Mucosa of rectum (tissue), 2 donors: ENCODE data around the gene LRRC9.
"Not testable (repeated sequence)": the region's sequence is repeated elsewhere in the genome, so short reads cannot be mapped to it uniquely, and the experiment has no call there.

Experiments
- H3K27ac ChIP-seq, 2 donors: one replicate each; pipeline ENCODE4 v1.7.0; 2013; ENCODE audit warnings: inconsistent platforms in 2 of 2, low read depth in 2 of 2, low read length in 2 of 2
- H3K27me3 ChIP-seq, 2 donors: one replicate each; pipeline ENCODE4 v1.7.0; 2013; ENCODE audit warnings: low read length in 2 of 2; ENCODE audit not compliant: control insufficient read depth in 2 of 2, insufficient read depth in 2 of 2
- H3K36me3 ChIP-seq, 2 donors: one replicate each; pipeline ENCODE4 v1.7.0; 2013; ENCODE audit warnings: low read length in 2 of 2; ENCODE audit not compliant: control insufficient read depth in 2 of 2, insufficient read depth in 2 of 2
- H3K4me1 ChIP-seq, 2 donors: one replicate each; pipeline ENCODE4 v1.7.0; 2013; ENCODE audit warnings: low read length in 2 of 2, mild to moderate bottlenecking in 1 of 2; ENCODE audit not compliant: control insufficient read depth in 2 of 2, insufficient read depth in 2 of 2
- H3K4me3 ChIP-seq, 2 donors: one replicate each; pipeline ENCODE4 v1.7.0; 2013; ENCODE audit warnings: low read length in 2 of 2
- H3K9ac ChIP-seq, 2 donors: one replicate each; pipeline ENCODE4 v1.7.0; 2013; ENCODE audit warnings: low read length in 2 of 2, low read depth in 1 of 2, mild to moderate bottlenecking in 1 of 2
- H3K9me3 ChIP-seq, 2 donors: one replicate each; pipeline ENCODE4 v1.7.0; 2013; ENCODE audit warnings: low read length in 2 of 2; ENCODE audit not compliant: control insufficient read depth in 2 of 2
- donor health status: healthy.
- donor health status: Normal muscosa, but diverticular disease.

The LRRC9 gene

GRCh38 chr14:60097974-60098373 lies 178.0 kb downstream of the LRRC9 start:
- no peaks in the 10 kb centered on the region for H3K27me3 ChIP-seq
- H3K4me1 ChIP-seq, result peaks cover 5 to 14% of the 10 kb centered on the region in 2 donors
- H3K4me3 ChIP-seq, result no peak overlapping the region
- no peak overlapping the region for H3K27ac ChIP-seq
- H3K9me3 ChIP-seq, result no peaks in the 10 kb centered on the region
- peaks cover 0 to 6% of the 10 kb centered on the region in 2 donors for H3K36me3 ChIP-seq
- no peak overlapping the region for H3K9ac ChIP-seq

- not testable (repeated sequence) for H3K27ac ChIP-seq, H3K27me3 ChIP-seq, H3K9ac ChIP-seq, H3K9me3 ChIP-seq, H3K4me1 ChIP-seq, H3K4me3 ChIP-seq, H3K36me3 ChIP-seq
Observed at GRCh38 chr14:60099855-60100254, 179.9 kb downstream of the LRRC9 start.

GRCh38 chr14:60101786-60102185 lies 181.8 kb downstream of the LRRC9 start:
- H3K9ac ChIP-seq, result no peak overlapping the region
- H3K27me3 ChIP-seq, result no peaks in the 10 kb centered on the region
- H3K4me3 ChIP-seq, result no peak overlapping the region
- H3K4me1 ChIP-seq, result no peaks in the 10 kb centered on the region
- peaks cover 0 to 6% of the 10 kb centered on the region in 2 donors for H3K36me3 ChIP-seq
- H3K9me3 ChIP-seq, result no peaks in the 10 kb centered on the region
- H3K27ac ChIP-seq, result no peak overlapping the region

- Histone ChIP-seq H3K4me1 (no peaks in the 10 kb centered on the region), H3K27ac (no peak overlapping the region), H3K36me3 (peaks cover 0 to 6% of the 10 kb centered on the region in 2 donors), H3K4me3 (no peak overlapping the region), H3K27me3 (no peaks in the 10 kb centered on the region), H3K9ac (no peak overlapping the region), H3K9me3 (no peaks in the 10 kb centered on the region)
Observed at GRCh38 chr14:60102389-60102788, 182.4 kb downstream of the LRRC9 start.

GRCh38 chr14:60106339-60106738 lies 186.4 kb downstream of the LRRC9 start:
- peaks cover 2 to 5% of the 10 kb centered on the region in 2 donors for H3K36me3 ChIP-seq
- H3K27me3 ChIP-seq, result no peaks in the 10 kb centered on the region
- no peak overlapping the region for H3K27ac ChIP-seq
- H3K9me3 ChIP-seq, result no peaks in the 10 kb centered on the region
- no peaks in the 10 kb centered on the region for H3K4me1 ChIP-seq
- no peak overlapping the region for H3K4me3 ChIP-seq
- no peak overlapping the region for H3K9ac ChIP-seq

GRCh38 chr14:60107477-60107876 lies 187.5 kb downstream of the LRRC9 start:
- Histone ChIP-seq H3K4me1 (no peaks in the 10 kb centered on the region), H3K9ac (no peak overlapping the region), H3K36me3 (peaks cover 2 to 5% of the 10 kb centered on the region in 2 donors), H3K27me3 (no peaks in the 10 kb centered on the region), H3K9me3 (no peaks in the 10 kb centered on the region), H3K27ac (no peak overlapping the region), H3K4me3 (no peak overlapping the region)

GRCh38 chr14:60111732-60112131 lies 191.8 kb downstream of the LRRC9 start:
- Histone ChIP-seq H3K4me1 (no peaks in the 10 kb centered on the region), H3K27me3 (no peaks in the 10 kb centered on the region), H3K27ac (no peak overlapping the region), H3K36me3 (peaks cover 11 to 16% of the 10 kb centered on the region in 2 donors), H3K9me3 (no peaks in the 10 kb centered on the region), H3K9ac (no peak overlapping the region), H3K4me3 (no peak overlapping the region)
